ENCODE results near the gene UPK3A. TPM values are rescaled to one million over a fixed set of nuclear protein-coding genes. Genes with fewer than 3 reads are reported as not detected.

The UPK3A gene
- total RNA-seq, 1 donor from 2014 or later, result 1.4 TPM

DNA sequence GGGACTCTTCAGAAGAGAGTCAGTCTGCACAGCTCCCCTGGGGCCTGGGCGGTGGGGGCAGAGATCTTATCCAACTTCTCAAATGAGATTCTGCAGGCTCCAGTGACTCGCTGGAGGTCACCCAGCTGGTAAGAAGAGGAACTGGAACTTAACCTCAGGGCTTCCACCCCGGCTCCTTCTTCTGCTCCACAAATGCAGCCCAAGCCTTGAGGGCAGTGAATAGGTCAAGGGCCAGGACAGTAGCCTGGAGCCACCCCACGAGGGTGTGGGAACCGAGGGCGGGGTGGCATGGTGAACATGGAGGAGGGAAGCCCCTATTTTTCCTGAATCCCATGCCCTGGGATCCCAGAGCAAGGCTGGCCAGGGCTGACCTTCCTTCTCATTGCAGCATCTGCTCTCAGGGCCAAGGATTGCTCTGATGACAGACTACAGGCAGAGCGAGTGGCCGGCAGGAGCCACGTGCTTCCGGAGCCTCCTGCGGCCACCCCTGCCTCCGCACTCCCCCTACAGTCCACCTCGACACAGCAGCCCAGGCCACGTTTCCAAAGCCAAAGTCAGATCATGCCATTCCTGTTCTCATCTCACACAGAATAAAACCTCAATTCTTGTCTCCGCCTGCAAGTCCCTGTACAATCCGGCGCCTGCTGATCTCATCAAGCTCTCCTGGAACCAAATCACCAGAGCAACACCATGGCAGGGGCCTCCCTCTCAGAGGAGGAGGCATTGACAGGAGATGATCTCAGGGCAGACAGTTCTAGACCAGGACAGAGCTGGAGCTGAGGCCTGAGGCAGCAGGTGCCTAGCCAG is 21.1 kb upstream of the UPK3A start:
- H3K27ac Mint-ChIP-seq, result peak overlapping the region; percentile 81
- H3K36me3 Mint-ChIP-seq (ENCODE audit: low read depth), result no peaks in the 10 kb centered on the region
- ChIA-PET POLR2A (interaction anchor here (0.7 to 3.4 kb wide), 13 partner anchors 16 to 684 kb away, joined by 3 to 27 read pairs (median 4); partner anchors contain the start of gene NUP50), CTCF (interaction anchor here (1.2 to 1.4 kb wide), 2 partner anchors 24 to 28 kb away, joined by 4 read pairs; no protein-coding TSS in a partner anchor)
- DNase-seq (peak; percentile 78), ATAC-seq (ENCODE audit: low read depth) (peak; percentile 97)
- intact Hi-C loops (cut with micrococcal nuclease), result loop anchor here (1.0 to 5.0 kb wide), 6 partner anchors 17 to 161 kb away; partner anchors contain the start of gene NUP50
- no peaks in the 10 kb centered on the region for H3K27me3 Mint-ChIP-seq
- peaks cover 52% of the 10 kb centered on the region for H3K4me1 Mint-ChIP-seq
- TF ChIP-seq, protein P1, sequence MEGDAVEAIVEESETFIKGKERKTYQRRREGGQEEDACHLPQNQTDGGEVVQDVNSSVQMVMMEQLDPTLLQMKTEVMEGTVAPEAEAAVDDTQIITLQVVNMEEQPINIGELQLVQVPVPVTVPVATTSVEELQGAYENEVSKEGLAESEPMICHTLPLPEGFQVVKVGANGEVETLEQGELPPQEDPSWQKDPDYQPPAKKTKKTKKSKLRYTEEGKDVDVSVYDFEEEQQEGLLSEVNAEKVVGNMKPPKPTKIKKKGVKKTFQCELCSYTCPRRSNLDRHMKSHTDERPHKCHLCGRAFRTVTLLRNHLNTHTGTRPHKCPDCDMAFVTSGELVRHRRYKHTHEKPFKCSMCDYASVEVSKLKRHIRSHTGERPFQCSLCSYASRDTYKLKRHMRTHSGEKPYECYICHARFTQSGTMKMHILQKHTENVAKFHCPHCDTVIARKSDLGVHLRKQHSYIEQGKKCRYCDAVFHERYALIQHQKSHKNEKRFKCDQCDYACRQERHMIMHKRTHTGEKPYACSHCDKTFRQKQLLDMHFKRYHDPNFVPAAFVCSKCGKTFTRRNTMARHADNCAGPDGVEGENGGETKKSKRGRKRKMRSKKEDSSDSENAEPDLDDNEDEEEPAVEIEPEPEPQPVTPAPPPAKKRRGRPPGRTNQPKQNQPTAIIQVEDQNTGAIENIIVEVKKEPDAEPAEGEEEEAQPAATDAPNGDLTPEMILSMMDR (IDR thresholded peaks at IDR 0.05), result no peak
- H3K9me3 Mint-ChIP-seq, result no peaks in the 10 kb centered on the region
- H3K4me3 Mint-ChIP-seq, result peak overlapping the region; percentile 77

DNA sequence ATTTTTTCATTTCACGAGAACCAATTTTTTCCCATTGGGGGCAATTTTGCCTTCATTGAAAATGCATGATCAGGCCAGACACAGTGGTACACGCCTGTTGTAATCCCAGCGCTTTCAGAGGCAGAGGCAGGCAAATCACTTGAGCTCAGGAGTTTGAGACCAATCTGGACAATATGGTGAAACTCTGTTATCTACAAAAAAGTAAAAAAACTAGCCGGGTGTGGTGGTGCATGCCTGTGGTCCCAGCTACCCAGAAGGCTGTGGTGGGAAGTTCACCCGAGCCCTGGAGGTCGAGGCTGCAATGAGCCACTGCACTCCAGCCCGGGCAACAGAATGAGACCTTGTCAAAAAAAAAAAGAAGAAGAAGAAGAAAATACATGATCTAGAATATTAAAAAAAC is 19.2 kb upstream of the UPK3A start:
- DNase-seq (no peak), ATAC-seq (ENCODE audit: low read depth) (no peak)
- Mint-ChIP-seq H3K4me1 (peaks cover 52% of the 10 kb centered on the region), H3K4me3 (no peak overlapping the region), H3K27ac (no peak overlapping the region), H3K27me3 (peaks cover under 1% of the 10 kb centered on the region), H3K9me3 (no peaks in the 10 kb centered on the region), H3K36me3 (ENCODE audit: low read depth) (no peaks in the 10 kb centered on the region)
- TF ChIP-seq, protein P1 (IDR thresholded peaks at IDR 0.05), result no peak
- intact Hi-C loops (cut with micrococcal nuclease), result no loop called here
- CTCF ChIA-PET, result no interaction called here
- POLR2A ChIA-PET, result interaction anchor here (0.7 to 1.0 kb wide), 3 partner anchors 8 to 28 kb away, joined by 3 read pairs; no protein-coding TSS in a partner anchor

DNA sequence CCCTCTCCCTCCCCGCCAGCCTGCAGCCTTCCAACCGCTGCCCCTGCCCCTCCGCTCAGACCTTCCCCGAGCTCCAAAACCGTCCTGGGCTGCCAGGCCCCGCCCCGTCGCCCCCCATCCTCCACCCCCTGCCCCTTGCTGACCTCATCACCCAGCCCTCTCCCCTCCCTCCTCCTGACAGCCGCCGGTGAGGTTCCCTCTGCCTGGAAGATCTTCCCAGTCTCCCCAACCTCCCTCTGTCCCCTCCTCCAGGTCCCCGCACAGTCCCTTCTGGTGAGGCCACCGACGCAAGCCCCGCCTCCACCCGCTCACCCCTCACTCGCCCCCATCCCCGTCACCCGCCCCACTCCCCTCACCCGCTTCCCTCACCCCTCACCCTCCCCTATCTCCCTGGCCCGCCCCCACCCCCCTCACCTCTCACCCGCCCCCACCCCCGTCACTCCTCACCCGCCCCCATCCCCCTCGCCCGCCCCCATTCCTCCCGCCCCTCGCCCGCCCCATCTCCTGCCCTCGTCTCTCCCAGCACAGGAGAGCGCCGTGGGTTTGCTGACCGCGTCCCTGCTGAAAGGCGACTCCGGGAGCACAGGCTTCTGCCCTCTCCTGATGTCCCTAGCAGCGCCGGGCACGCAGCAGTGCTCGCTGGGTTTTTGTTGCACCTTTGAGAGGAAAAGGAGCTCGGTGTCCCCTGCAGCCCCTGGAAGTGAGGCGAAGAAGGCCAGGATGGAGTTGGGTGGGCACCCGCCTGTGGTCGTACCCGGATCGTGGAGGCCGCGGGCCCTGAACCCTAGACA is 16.4 kb upstream of the UPK3A start:
- ATAC-seq (ENCODE audit: low read depth) (no peak), DNase-seq (no peak)
- CTCF ChIA-PET, result interaction anchor here (1.0 to 1.9 kb wide), 3 partner anchors 33 to 166 kb away, joined by 3 to 5 read pairs (median 4); no protein-coding TSS in a partner anchor
- H3K36me3 Mint-ChIP-seq (ENCODE audit: low read depth), result no peaks in the 10 kb centered on the region
- H3K9me3 Mint-ChIP-seq, result no peaks in the 10 kb centered on the region
- TF ChIP-seq, protein P1 (IDR thresholded peaks at IDR 0.05), result no peak
- peaks cover 4% of the 10 kb centered on the region for H3K27me3 Mint-ChIP-seq
- H3K4me3 Mint-ChIP-seq, result peak overlapping the region; percentile 85
- POLR2A ChIA-PET, result interaction anchor here (0.9 to 2.5 kb wide), 2 partner anchors 20 to 172 kb away, joined by 5 to 11 read pairs; no protein-coding TSS in a partner anchor
- no peak overlapping the region for H3K27ac Mint-ChIP-seq
- intact Hi-C loops (cut with micrococcal nuclease), result loop anchor here (2.0 kb wide), 1 partner anchor 284 kb away; no protein-coding TSS in a partner anchor
- H3K4me1 Mint-ChIP-seq, result peaks cover 29% of the 10 kb centered on the region

DNA sequence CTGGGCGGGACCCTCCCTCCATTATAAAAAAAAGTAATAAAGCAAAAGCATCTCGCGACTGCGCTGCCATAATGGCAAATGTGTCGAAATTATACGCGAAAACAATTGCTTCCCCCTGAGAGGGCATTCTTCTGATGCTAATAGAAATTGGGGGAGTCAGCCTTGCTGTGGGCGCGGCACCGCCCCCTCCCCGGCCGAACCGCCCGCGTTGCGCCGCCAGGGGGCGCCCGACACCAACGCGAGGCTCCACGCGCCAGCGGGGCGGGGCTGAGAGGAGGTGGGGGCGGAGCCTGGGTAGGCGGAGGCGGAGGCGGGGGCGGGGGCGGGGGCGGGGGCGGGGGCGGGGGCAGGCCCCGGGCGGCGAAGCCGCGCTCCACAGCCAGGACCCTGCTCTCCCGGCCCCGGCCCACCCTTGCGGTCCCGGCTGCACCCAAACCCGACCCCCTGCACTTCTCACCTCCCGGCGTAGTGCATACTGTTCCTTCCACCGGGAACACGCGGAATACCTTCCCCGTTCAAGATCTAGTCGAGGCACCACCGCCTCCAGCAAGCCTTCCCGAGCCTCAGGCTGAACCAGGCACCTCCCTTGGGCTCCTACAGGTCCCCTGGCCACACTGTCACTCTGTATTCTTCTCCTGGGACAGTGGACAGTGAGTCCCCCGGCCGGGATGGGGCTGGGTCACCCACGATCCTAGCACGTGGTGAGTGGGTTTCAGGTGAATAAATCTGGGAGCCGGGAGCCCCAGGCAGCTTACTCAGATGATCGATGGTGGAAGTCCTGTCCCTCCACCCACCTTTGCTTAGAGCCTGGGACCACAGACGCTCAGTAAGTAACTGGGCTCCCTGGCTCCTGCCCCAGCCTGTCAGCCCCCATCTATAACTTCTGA is 15.5 kb upstream of the UPK3A start:
- Mint-ChIP-seq H3K4me3 (peak overlapping the region; percentile 85), H3K4me1 (peaks cover 20% of the 10 kb centered on the region), H3K27ac (no peak overlapping the region), H3K27me3 (peaks cover 4% of the 10 kb centered on the region), H3K36me3 (ENCODE audit: low read depth) (no peaks in the 10 kb centered on the region), H3K9me3 (no peaks in the 10 kb centered on the region)
- intact Hi-C loops (cut with micrococcal nuclease), result loop anchor here (1.0 to 2.0 kb wide), 6 partner anchors 15 to 284 kb away; partner anchors contain the start of genes FAM118A and UPK3A
- ATAC-seq (ENCODE audit: low read depth) (peak; percentile 96), DNase-seq (peak; percentile 94)
- CTCF ChIA-PET, result interaction anchor here (1.0 to 1.9 kb wide), 2 partner anchors 34 to 163 kb away, joined by 3 to 5 read pairs; no protein-coding TSS in a partner anchor
- TF ChIP-seq, protein P1 (IDR thresholded peaks at IDR 0.05), result no peak
- POLR2A ChIA-PET, result interaction anchor here (2.5 kb wide), 1 partner anchor 19 kb away, joined by 11 read pairs; no protein-coding TSS in a partner anchor
